ENCODE measurements around the gene PPP4R3B.
"Not testable (repeated sequence)": the region's sequence is repeated elsewhere in the genome, so short reads cannot be mapped to it uniquely, and the experiment has no call there.

The PPP4R3B gene

GRCh38 chr2:55609938-55610578 lies 7.4 kb downstream of the PPP4R3B start:
- H3K4me3 ChIP-seq (ENCODE audit: low read depth, low read length), result no peak overlapping the region
- TF ChIP-seq CTCF (IDR thresholded peaks at IDR 0.05; ENCODE audit: borderline replicate concordance, insufficient read depth, low read depth, low read length), result no peak

DNA sequence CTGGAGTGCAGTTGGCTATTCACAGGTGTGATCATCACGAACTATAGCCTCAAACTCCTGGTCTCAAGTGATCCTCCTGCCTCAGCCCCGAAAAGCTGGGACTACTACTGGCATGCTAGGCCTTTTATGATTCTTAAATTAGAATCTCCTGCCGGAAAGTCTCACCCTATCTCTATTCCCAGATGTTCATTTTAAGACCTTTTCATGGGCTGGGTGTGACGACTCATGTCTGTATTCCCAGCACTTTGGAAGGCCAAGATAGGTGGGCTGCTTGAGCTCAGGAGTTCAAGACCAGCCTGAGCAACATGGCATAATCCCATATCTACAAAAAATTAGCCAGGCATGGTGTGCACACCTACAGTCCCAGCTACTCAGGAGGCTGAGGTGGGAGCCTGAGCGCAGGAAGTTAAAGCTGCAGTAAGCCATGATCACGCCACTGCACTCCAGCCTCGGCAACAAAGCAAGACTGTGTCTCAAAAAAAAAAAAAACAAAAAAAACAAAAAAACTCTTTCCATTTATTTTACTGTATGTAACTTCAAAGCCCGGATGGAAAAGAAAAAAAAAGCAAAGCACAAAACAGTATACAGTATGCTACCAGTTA lies 8.1 kb downstream of the PPP4R3B start:
- TF ChIP-seq CTCF (IDR thresholded peaks at IDR 0.05; ENCODE audit: borderline replicate concordance, insufficient read depth, low read depth, low read length), result no peak
- no peak overlapping the region for H3K4me3 ChIP-seq (ENCODE audit: low read depth, low read length)

- TF ChIP-seq CTCF (IDR thresholded peaks at IDR 0.05; ENCODE audit: borderline replicate concordance, insufficient read depth, low read depth, low read length), result no peak
- H3K4me3 ChIP-seq (ENCODE audit: low read depth, low read length), result no peak overlapping the region
Measured at GRCh38 chr2:55607717-55608116, 9.7 kb downstream of the PPP4R3B start.

- no peak for TF ChIP-seq CTCF (IDR thresholded peaks at IDR 0.05; ENCODE audit: borderline replicate concordance, insufficient read depth, low read depth, low read length)
- no peak overlapping the region for H3K4me3 ChIP-seq (ENCODE audit: low read depth, low read length)
Measured at GRCh38 chr2:55604027-55604565, 13.3 kb downstream of the PPP4R3B start.

- H3K4me3 ChIP-seq (ENCODE audit: low read depth, low read length), result no peak overlapping the region
- no peak for TF ChIP-seq CTCF (IDR thresholded peaks at IDR 0.05; ENCODE audit: borderline replicate concordance, insufficient read depth, low read depth, low read length)
Measured at GRCh38 chr2:55601849-55602248, 15.6 kb downstream of the PPP4R3B start.

DNA sequence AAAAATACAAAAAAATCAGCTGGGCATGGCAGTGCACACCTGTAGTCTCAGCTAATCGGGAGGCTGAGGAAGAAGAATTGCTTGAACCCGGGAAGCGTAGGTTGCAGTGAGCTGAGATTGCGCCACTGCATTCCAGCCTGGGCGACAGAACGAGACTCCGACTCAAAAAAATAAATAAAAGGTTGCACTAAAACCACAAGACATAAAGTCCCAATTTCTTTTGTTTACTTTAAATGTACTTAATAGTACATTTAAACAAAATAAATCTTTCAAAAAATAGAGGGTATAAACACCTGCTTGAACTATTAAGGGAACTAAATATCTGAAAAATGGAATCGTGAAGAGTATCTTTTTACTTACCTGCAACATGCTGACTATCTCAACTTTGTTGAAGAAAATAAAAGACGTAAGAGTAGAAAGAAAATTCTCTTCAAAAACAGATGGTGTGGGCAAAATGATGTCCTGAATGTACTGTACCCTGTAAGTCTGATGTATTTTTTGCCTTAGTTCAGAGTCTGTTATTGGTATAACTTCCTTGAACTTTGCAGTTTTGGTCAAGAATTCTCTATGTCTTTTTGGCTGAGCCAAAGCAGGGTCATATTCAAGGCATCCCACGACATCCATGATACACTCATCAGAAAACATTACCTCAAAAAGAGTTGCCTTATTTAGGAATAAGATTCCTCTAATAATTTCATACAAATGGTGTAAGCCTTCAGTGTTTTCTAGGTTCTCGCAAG lies 19.2 kb downstream of the PPP4R3B start:
- no peak overlapping the region for H3K4me3 ChIP-seq (ENCODE audit: low read depth, low read length)
- TF ChIP-seq CTCF (IDR thresholded peaks at IDR 0.05; ENCODE audit: borderline replicate concordance, insufficient read depth, low read depth, low read length), result no peak

- not testable (repeated sequence) for H3K4me3 ChIP-seq (ENCODE audit: low read depth, low read length)
Measured at GRCh38 chr2:55596795-55597194, 20.6 kb downstream of the PPP4R3B start.

Measured in GM12875 (cell line).